H1 (cell line): ENCODE data around the gene MORC4. TPM values are rescaled to one million over a fixed set of nuclear protein-coding genes. Genes with fewer than 3 reads are reported as not detected.

Source experiments
- CTCF ChIA-PET: fragments of 300-600 bp; sonication (Branson Sonifier 250); formaldehyde crosslinking; loops from one replicate; lab custom pipeline; 2021; ENCODE audit not compliant: partially characterized antibody; lab: Charles Lee
- POLR2A ChIA-PET: fragments of 300-600 bp; sonication (Branson Sonifier 250); formaldehyde crosslinking; loops from one replicate; lab custom pipeline; 2021; ENCODE audit warnings: inconsistent platforms; ENCODE audit not compliant: partially characterized antibody; lab: Charles Lee
- DNase-seq, 2 experiments: peaks; one replicate each; pipeline versions ENCODE4 v3.0.0 to v3.0.0-alpha.2; 2010 to 2022; ENCODE audit warnings: low spot score in 2 of 2, low read depth in 1 of 2, mixed read lengths in 1 of 2
- FAIRE-seq: peaks from 2 replicates; lab custom pipeline; 2011; peaks lifted over from hg19 to GRCh38; lab: Jason Lieb, UNC
- H2AFZ ChIP-seq: 2 replicates; pipeline ENCODE4 v1.8.1; 2012; ENCODE audit warnings: low read length, inconsistent platforms
- H2AK5ac ChIP-seq: 2 replicates; pipeline ENCODE4 v1.6.1; 2013; ENCODE audit warnings: low read depth, low read length
- H2BK120ac ChIP-seq: replicated peaks from 2 replicates; pipeline ENCODE3; 2013; ENCODE audit warnings: low read depth, low read length, inconsistent platforms
- H2BK12ac ChIP-seq: 2 replicates; pipeline ENCODE4 v1.6.1; 2013; ENCODE audit warnings: low read depth, low read length
- H2BK15ac ChIP-seq: 2 replicates; pipeline ENCODE4 v1.6.1; 2013; ENCODE audit warnings: low read length
- H2BK20ac ChIP-seq: 2 replicates; pipeline ENCODE4 v1.6.1; 2013; ENCODE audit warnings: low read length
- H2BK5ac ChIP-seq: 2 replicates; pipeline ENCODE4 v1.6.1; 2013; ENCODE audit warnings: low read depth, low read length
- H3K14ac ChIP-seq: 2 replicates; pipeline ENCODE4 v1.6.1; 2013; ENCODE audit warnings: inconsistent platforms; ENCODE audit not compliant: insufficient read length
- H3K18ac ChIP-seq: 2 replicates; pipeline ENCODE4 v1.6.1; 2013; ENCODE audit warnings: low read length; ENCODE audit errors: extremely low read depth
- H3K23ac ChIP-seq: 2 replicates; pipeline ENCODE4 v1.6.1; 2013; ENCODE audit warnings: inconsistent platforms; ENCODE audit not compliant: insufficient read length
- H3K23me2 ChIP-seq: 2 replicates; pipeline ENCODE4 v1.6.1; 2013; ENCODE audit warnings: low read depth, low read length
- H3K27ac ChIP-seq: 2 replicates; pipeline ENCODE4 v1.6.1; 2011; ENCODE audit warnings: low read depth, low read length, inconsistent platforms
- H3K27me3 ChIP-seq, 4 experiments: replicated peaks in 1 of 4; 1 replicate in 1 of 4; 2 replicates in 3 of 4; pipeline versions ENCODE4 v1.6.1 to v1.8.1; 2011 to 2013; ENCODE audit warnings: low read length in 3 of 4, mild to moderate bottlenecking in 3 of 4, inconsistent platforms in 2 of 4, mixed read lengths in 2 of 4, moderate library complexity in 1 of 4; ENCODE audit not compliant: control insufficient read depth in 3 of 4, insufficient read depth in 3 of 4; ENCODE audit errors: extremely low read depth in 1 of 4
- H3K36me3 ChIP-seq, 4 experiments: 2 replicates each; pipeline versions ENCODE4 v1.6.1 to v1.8.1; 2011 to 2013; ENCODE audit warnings: mild to moderate bottlenecking in 4 of 4, low read length in 3 of 4, moderate library complexity in 2 of 4, control low read depth in 1 of 4, inconsistent platforms in 1 of 4; ENCODE audit not compliant: insufficient read depth in 4 of 4, control insufficient read depth in 2 of 4
- H3K4ac ChIP-seq: replicated peaks from 2 replicates; pipeline ENCODE3; 2013; ENCODE audit warnings: low read length, low read depth, mixed read lengths, inconsistent platforms; ENCODE audit not compliant: insufficient read length
- H3K4me1 ChIP-seq, 4 experiments: replicated peaks in 1 of 4; 1 replicate in 1 of 4; 2 replicates in 3 of 4; pipeline versions ENCODE4 v1.6.1 to v1.8.1; 2011 to 2013; ENCODE audit warnings: low read length in 3 of 4, inconsistent platforms in 2 of 4, mixed read lengths in 1 of 4; ENCODE audit not compliant: insufficient read depth in 4 of 4, control insufficient read depth in 3 of 4
- H3K4me2 ChIP-seq, 2 experiments: 2 replicates each; pipeline versions ENCODE4 v1.6.1 to v1.8.1; 2011 to 2013; ENCODE audit warnings: low read depth in 2 of 2, low read length in 2 of 2, control low read depth in 1 of 2, inconsistent platforms in 1 of 2, mild to moderate bottlenecking in 1 of 2; ENCODE audit not compliant: insufficient read depth in 1 of 2
- H3K4me3 ChIP-seq, 4 experiments: fragments of 200-600, 300-600 bp in 1 of 4; sonication (generic), shearing (Covaris generic), sonication (Bioruptor Twin) in 1 of 4; 2 replicates each; pipeline versions ENCODE4 v1.5.1 to v1.8.1; 2011 to 2016; ENCODE audit warnings: low read length in 4 of 4, low read depth in 3 of 4, control low read depth in 2 of 4, inconsistent platforms in 2 of 4, mild to moderate bottlenecking in 2 of 4, mixed read lengths in 1 of 4, moderate library complexity in 1 of 4; ENCODE audit not compliant: insufficient read depth in 2 of 4; ENCODE audit errors: extremely low read depth in 1 of 4
- H3K56ac ChIP-seq: replicated peaks from 2 replicates; pipeline ENCODE3; 2013; ENCODE audit warnings: low read depth, mild to moderate bottlenecking, mixed read lengths, low read length, inconsistent platforms; ENCODE audit not compliant: insufficient read length
- H3K79me1 ChIP-seq: 2 replicates; pipeline ENCODE4 v1.6.1; 2013; ENCODE audit warnings: low read depth, low read length, control low read depth
- H3K79me2 ChIP-seq, 2 experiments: 2 replicates each; pipeline versions ENCODE4 v1.6.1 to v1.8.1; 2012 to 2013; ENCODE audit warnings: low read length in 2 of 2, mild to moderate bottlenecking in 2 of 2, inconsistent platforms in 1 of 2; ENCODE audit not compliant: insufficient read depth in 2 of 2, control insufficient read depth in 1 of 2
- H3K9ac ChIP-seq, 4 experiments: replicated peaks in 1 of 4; 1 replicate in 1 of 4; 2 replicates in 3 of 4; pipeline versions ENCODE4 v1.6.1 to v1.8.1; 2011 to 2013; ENCODE audit warnings: low read depth in 3 of 4, low read length in 3 of 4, control low read depth in 2 of 4, mild to moderate bottlenecking in 2 of 4, moderate library complexity in 2 of 4, inconsistent platforms in 1 of 4; ENCODE audit errors: extremely low read depth in 1 of 4
- H3K9me3 ChIP-seq, 2 experiments: 2 replicates each; pipeline versions ENCODE4 v1.6.1 to v1.8.1; 2012 to 2013; ENCODE audit warnings: mild to moderate bottlenecking in 2 of 2, moderate library complexity in 2 of 2, control low read depth in 1 of 2, inconsistent platforms in 1 of 2, low read depth in 1 of 2, low read length in 1 of 2, mixed read lengths in 1 of 2; ENCODE audit not compliant: insufficient read depth in 2 of 2
- H4K20me1 ChIP-seq, 2 experiments: replicated peaks in 1 of 2; 2 replicates each; pipeline versions ENCODE3 to v1.8.1; 2011 to 2013; ENCODE audit warnings: inconsistent platforms in 2 of 2, low read length in 2 of 2, mild to moderate bottlenecking in 1 of 2; ENCODE audit not compliant: insufficient read depth in 2 of 2, control insufficient read depth in 1 of 2
- H4K5ac ChIP-seq: 2 replicates; pipeline ENCODE4 v1.6.1; 2013; ENCODE audit warnings: low read length, low read depth, mixed read lengths, inconsistent platforms; ENCODE audit not compliant: insufficient read length
- H4K8ac ChIP-seq: 2 replicates; pipeline ENCODE4 v1.8.0; 2013; ENCODE audit warnings: mild to moderate bottlenecking, moderate library complexity, low read length, inconsistent platforms; ENCODE audit not compliant: insufficient read depth; ENCODE audit errors: extremely low read depth
- H4K91ac ChIP-seq: replicated peaks from 2 replicates; pipeline ENCODE3; 2013; ENCODE audit warnings: low read length, mixed read lengths, inconsistent platforms; ENCODE audit not compliant: insufficient read length
- CBX5 ChIP-seq: fragments of 300-800, 300-1000 bp; sonication (generic); IDR thresholded peaks from 2 replicates; pipeline ENCODE4 v1.7.1; 2016; ENCODE audit warnings: antibody characterized with exemption, low read length, low read depth
- JUN ChIP-seq: IDR thresholded peaks from 2 replicates; pipeline ENCODE4 v1.6.1; 2011; ENCODE audit warnings: low read depth, mild to moderate bottlenecking, improper control_type of control experiment, low read length
- JUND ChIP-seq: IDR thresholded peaks from 2 replicates; pipeline ENCODE4 v1.6.1; 2011; ENCODE audit warnings: mild to moderate bottlenecking, improper control_type of control experiment, low read length
- KDM1A ChIP-seq: fragments of 200-600, 300-600 bp; sonication (generic); IDR thresholded peaks from 2 replicates; pipeline ENCODE4 v1.7.1; 2016; ENCODE audit warnings: mild to moderate bottlenecking, low read length, borderline replicate concordance
- KDM4A ChIP-seq: IDR thresholded peaks from one replicate; pipeline ENCODE4 v1.7.1; 2012; ENCODE audit warnings: low read depth, mild to moderate bottlenecking, moderate library complexity, low read length, inconsistent platforms; ENCODE audit not compliant: severe bottlenecking
- NRF1 ChIP-seq: IDR thresholded peaks from 2 replicates; pipeline ENCODE4 v1.6.1; 2011; ENCODE audit warnings: mild to moderate bottlenecking, low read depth, low read length, improper control_type of control experiment
- PHF8 ChIP-seq: fragments of 200-600 bp; sonication (generic); conservative IDR thresholded peaks from 2 replicates; pipeline ENCODE4 v1.7.1; 2012; ENCODE audit warnings: low read depth, mild to moderate bottlenecking, inconsistent platforms, low read length, moderate library complexity
- POLR2A ChIP-seq, 2 experiments: IDR thresholded peaks; 1 replicate in 1 of 2; 2 replicates in 1 of 2; pipeline ENCODE4 v1.6.1; 2011; ENCODE audit warnings: low read depth in 2 of 2, low read length in 2 of 2, mild to moderate bottlenecking in 2 of 2; ENCODE audit errors: control extremely low read depth in 1 of 2
- SIRT6 ChIP-seq: IDR thresholded peaks from one replicate; pipeline ENCODE4 v1.7.1; 2012; ENCODE audit warnings: low read length, inconsistent platforms
- SP4 ChIP-seq: IDR thresholded peaks from 2 replicates; pipeline ENCODE4 v1.6.1; 2012; ENCODE audit warnings: low read length, inconsistent platforms
- WGBS, 2 experiments: shearing (Covaris generic) in 1 of 2; methylation state at CpG; one replicate each; pipeline versions ENCODE4 v1.1.6 to v1.1.7; 2013 to 2015; ENCODE audit warnings: low lambda C conversion rate in 2 of 2, mixed read lengths in 2 of 2, inconsistent platforms in 1 of 2, low coverage in 1 of 2, missing lambda C conversion rate in 1 of 2; ENCODE audit not compliant: insufficient replicate concordance in 2 of 2, insufficient coverage in 1 of 2, insufficient read length in 1 of 2; ENCODE audit errors: extremely low coverage in 1 of 2, missing lambda C conversion rate in 1 of 2; 5-methylcytosine and 5-hydroxymethylcytosine counted together
- polyA plus RNA-seq, 7 experiments: library from polyadenylated mRNA; depleted of rRNA in 3 of 7; stranded (reverse) in 5 of 7; unstranded in 2 of 7; fragments of >200 nt in 5 of 7; fragments of 200-250 nt in 2 of 7; gene quantifications; 1 replicate in 5 of 7; 2 replicates in 1 of 7; 4 replicates in 1 of 7; pipeline versions ENCODE4 v1.2.1 to v1.2.3, GENCODE V29; 2011 to 2013; ENCODE audit warnings: missing spikeins in 2 of 7, mixed read lengths in 2 of 7
- total RNA-seq: library from RNA; stranded (reverse); fragmentation: NEBNext Ultra II Directional; extraction: Animal tissue kit (Norgen Biotek cat#: 25700); gene quantifications from 2 replicates; pipeline ENCODE4 v1.2.1, GENCODE V29; 2021
- TF ChIP-seq, protein P1 (sequence below): IDR thresholded peaks from 2 replicates; pipeline ENCODE4 v1.6.1; 2012; ENCODE audit warnings: inconsistent platforms
- TF ChIP-seq, protein P2 (sequence below), 3 experiments: IDR thresholded peaks; 1 replicate in 2 of 3; 2 replicates in 1 of 3; pipeline versions ENCODE4 v1.5.1 to v1.6.1; 2011; ENCODE audit warnings: low read length in 3 of 3, mild to moderate bottlenecking in 3 of 3, inconsistent platforms in 2 of 3, low read depth in 1 of 3, moderate library complexity in 1 of 3; ENCODE audit not compliant: insufficient read depth in 1 of 3; ENCODE audit errors: control extremely low read depth in 1 of 3

The MORC4 gene
- total and polyA plus RNA-seq, 2 of the 8 experiments (the other 6 are each of a cell fraction or from before 2014, with no cell fraction given): 1.4 to 2.5 TPM

GRCh38 chrX:106959901-106960300 lies 40.1 kb downstream of the MORC4 start:
- no peak overlapping the region for H3K23ac ChIP-seq
- no peak overlapping the region for H3K27ac ChIP-seq
- H3K18ac ChIP-seq: no peak overlapping the region
- no peak overlapping the region for H3K4me3 ChIP-seq
- no peak overlapping the region for H2BK15ac ChIP-seq
- no peak overlapping the region for H3K4ac ChIP-seq
- H3K79me1 ChIP-seq: no peaks in the 10 kb centered on the region
- H3K36me3 ChIP-seq: no peaks in the 10 kb centered on the region; a peak in 1 of 8 replicates
- ChIA-PET CTCF (interaction anchor here (0.6 to 4.6 kb wide), 7 partner anchors 14 to 934 kb away, joined by 3 to 50 read pairs (median 3); partner anchors contain the start of gene RIPPLY1), POLR2A (no interaction called here)
- DNase-seq (no peak), FAIRE-seq (no peak)
- H4K20me1 ChIP-seq: no peaks in the 10 kb centered on the region
- H3K9me3 ChIP-seq: no peaks in the 10 kb centered on the region
- H2BK12ac ChIP-seq: no peak overlapping the region
- no peak overlapping the region for H4K91ac ChIP-seq
- no peak overlapping the region for H2BK5ac ChIP-seq
- H3K4me2 ChIP-seq: no peak overlapping the region
- H3K27me3 ChIP-seq: no peaks in the 10 kb centered on the region
- H3K14ac ChIP-seq: no peak overlapping the region
- no peak overlapping the region for H2AK5ac ChIP-seq
- no peak overlapping the region for H2BK20ac ChIP-seq
- no peak overlapping the region for H4K8ac ChIP-seq
- H4K5ac ChIP-seq: no peak overlapping the region
- no peaks in the 10 kb centered on the region for H3K23me2 ChIP-seq
- H3K56ac ChIP-seq: no peak overlapping the region
- H2AFZ ChIP-seq: no peak overlapping the region
- H3K79me2 ChIP-seq: no peaks in the 10 kb centered on the region
- 80% methylated on average over 1 of the region's 2 CpGs; no CpG with 5 or more reads in 1 of the 2 experiments for WGBS, 2 experiments
- H3K4me1 ChIP-seq: no peaks in the 10 kb centered on the region
- no peak overlapping the region for H3K9ac ChIP-seq
- H2BK120ac ChIP-seq: no peak overlapping the region
- TF ChIP-seq, protein P1, sequence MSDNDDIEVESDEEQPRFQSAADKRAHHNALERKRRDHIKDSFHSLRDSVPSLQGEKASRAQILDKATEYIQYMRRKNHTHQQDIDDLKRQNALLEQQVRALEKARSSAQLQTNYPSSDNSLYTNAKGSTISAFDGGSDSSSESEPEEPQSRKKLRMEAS: no peak
- no peak for TF ChIP-seq JUN
- no peak for TF ChIP-seq NRF1
- no peak for TF ChIP-seq POLR2A (IDR thresholded peaks at IDR 0.05; ENCODE audit: control extremely low read depth in 1 of 2, low read depth in 2 of 2, low read length in 2 of 2)
- TF ChIP-seq JUND: no peak
- TF ChIP-seq, protein P2, sequence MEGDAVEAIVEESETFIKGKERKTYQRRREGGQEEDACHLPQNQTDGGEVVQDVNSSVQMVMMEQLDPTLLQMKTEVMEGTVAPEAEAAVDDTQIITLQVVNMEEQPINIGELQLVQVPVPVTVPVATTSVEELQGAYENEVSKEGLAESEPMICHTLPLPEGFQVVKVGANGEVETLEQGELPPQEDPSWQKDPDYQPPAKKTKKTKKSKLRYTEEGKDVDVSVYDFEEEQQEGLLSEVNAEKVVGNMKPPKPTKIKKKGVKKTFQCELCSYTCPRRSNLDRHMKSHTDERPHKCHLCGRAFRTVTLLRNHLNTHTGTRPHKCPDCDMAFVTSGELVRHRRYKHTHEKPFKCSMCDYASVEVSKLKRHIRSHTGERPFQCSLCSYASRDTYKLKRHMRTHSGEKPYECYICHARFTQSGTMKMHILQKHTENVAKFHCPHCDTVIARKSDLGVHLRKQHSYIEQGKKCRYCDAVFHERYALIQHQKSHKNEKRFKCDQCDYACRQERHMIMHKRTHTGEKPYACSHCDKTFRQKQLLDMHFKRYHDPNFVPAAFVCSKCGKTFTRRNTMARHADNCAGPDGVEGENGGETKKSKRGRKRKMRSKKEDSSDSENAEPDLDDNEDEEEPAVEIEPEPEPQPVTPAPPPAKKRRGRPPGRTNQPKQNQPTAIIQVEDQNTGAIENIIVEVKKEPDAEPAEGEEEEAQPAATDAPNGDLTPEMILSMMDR (IDR thresholded peaks at IDR 0.05; ENCODE audit: control extremely low read depth in 1 of 3, insufficient read depth in 1 of 3, low read depth in 1 of 3, low read length in 3 of 3): peak in 2 of 3 experiments; percentile 25 to 43; a peak in 3 of 4 replicates
- no peak for TF ChIP-seq KDM4A
- no peak for TF ChIP-seq CBX5
- no peak for TF ChIP-seq PHF8
- no peak for TF ChIP-seq KDM1A
- no peak for TF ChIP-seq SIRT6
- TF ChIP-seq SP4: no peak
